ENCODE results near the gene CDH11. TPM values are rescaled to one million over a fixed set of nuclear protein-coding genes. Genes with fewer than 3 reads are reported as not detected.

The CDH11 gene
- total RNA-seq, 4 donors from 2014 or later: 4.0 to 14.2 (median 8.6) TPM

GRCh38 chr16:65125871-65126270 lies 4.0 kb upstream of the CDH11 start:
- Histone ChIP-seq H3K27ac (no peak overlapping the region), H3K36me3 (no peaks in the 10 kb centered on the region), H3K4me1 (peaks cover 0 to 22% of the 10 kb centered on the region in 2 donors), H3K27me3 (peaks cover 8 to 27% (median 11%) of the 10 kb centered on the region in 3 donors), H3K9me3 (no peaks in the 10 kb centered on the region), H3K4me3 (no peak overlapping the region)
- TF ChIP-seq CTCF (IDR thresholded peaks at IDR 0.05 in 4 of 5, conservative IDR thresholded peaks at IDR 0.05 in 1 of 5) (no peak), POLR2A (IDR thresholded peaks at IDR 0.05) (no peak)
- ATAC-seq (no peak), DNase-seq (no peak)
- intact Hi-C loops (cut with DNase I; ENCODE audit: low total_unique reads): no loop called here
- in situ Hi-C loops (cut with MboI; ENCODE audit: low sequenced_read_pairs in 4 of 4): no loop called here

- intact Hi-C loops (cut with DNase I; ENCODE audit: low total_unique reads): no loop called here
- in situ Hi-C loops (cut with MboI; ENCODE audit: low sequenced_read_pairs in 4 of 4): no loop called here
- DNase-seq (no peak), ATAC-seq (no peak)
- Histone ChIP-seq H3K9me3 (no peaks in the 10 kb centered on the region), H3K27me3 (peaks cover 8 to 32% (median 11%) of the 10 kb centered on the region in 3 donors), H3K36me3 (no peaks in the 10 kb centered on the region), H3K4me3 (no peak overlapping the region), H3K27ac (no peak overlapping the region), H3K4me1 (peaks cover 0 to 22% of the 10 kb centered on the region in 2 donors)
- TF ChIP-seq CTCF (IDR thresholded peaks at IDR 0.05 in 4 of 5, conservative IDR thresholded peaks at IDR 0.05 in 1 of 5): no peak
- no peak for TF ChIP-seq POLR2A (IDR thresholded peaks at IDR 0.05)
Measured at GRCh38 chr16:65125322-65125721, 3.5 kb upstream of the CDH11 start.

- Histone ChIP-seq H3K36me3 (no peaks in the 10 kb centered on the region), H3K4me1 (peaks cover 0 to 22% of the 10 kb centered on the region in 2 donors), H3K27ac (no peak overlapping the region)
Measured at GRCh38 chr16:65124596-65124995, 2.7 kb upstream of the CDH11 start.

GRCh38 chr16:65124212-65124548 lies 2.3 kb upstream of the CDH11 start:
- H3K4me3 ChIP-seq: peak overlapping the region in 1 of 4 donors; percentile 63
- DNase-seq (no peak), ATAC-seq (no peak)
- peaks cover 8 to 32% (median 11%) of the 10 kb centered on the region in 3 donors for H3K27me3 ChIP-seq
- intact Hi-C loops (cut with DNase I; ENCODE audit: low total_unique reads) (loop anchor here (5.0 kb wide), 1 partner anchor 1143 kb away; no protein-coding TSS in a partner anchor), in situ Hi-C loops (cut with MboI; ENCODE audit: low sequenced_read_pairs in 4 of 4) (loop anchor here in 1 of 4 donors (25.0 kb wide), 2 partner anchors 1037 to 1662 kb away; no protein-coding TSS in a partner anchor)
- H3K27ac ChIP-seq: no peak overlapping the region
- no peaks in the 10 kb centered on the region for H3K36me3 ChIP-seq
- H3K9me3 ChIP-seq: no peaks in the 10 kb centered on the region
- peaks cover 0 to 22% of the 10 kb centered on the region in 2 donors for H3K4me1 ChIP-seq
- TF ChIP-seq POLR2A (IDR thresholded peaks at IDR 0.05) (no peak), CTCF (IDR thresholded peaks at IDR 0.05 in 4 of 5, conservative IDR thresholded peaks at IDR 0.05 in 1 of 5) (no peak)

More at GRCh38 chr16:65124596-65124995, 2.7 kb upstream of the CDH11 start:
- in situ Hi-C loops (cut with MboI; ENCODE audit: low sequenced_read_pairs in 4 of 4): loop anchor here in 1 of 4 donors (25.0 kb wide), 2 partner anchors 1037 to 1662 kb away; no protein-coding TSS in a partner anchor
- ATAC-seq: peak in 1 of 2 donors; percentile 43
- Histone ChIP-seq H3K27me3 (peaks cover 8 to 32% (median 11%) of the 10 kb centered on the region in 3 donors), H3K9me3 (no peaks in the 10 kb centered on the region), H3K4me3 (no peak overlapping the region)
- intact Hi-C loops (cut with DNase I; ENCODE audit: low total_unique reads): loop anchor here (5.0 kb wide), 1 partner anchor 1143 kb away; no protein-coding TSS in a partner anchor
- DNase-seq: no peak
- TF ChIP-seq CTCF (IDR thresholded peaks at IDR 0.05 in 4 of 5, conservative IDR thresholded peaks at IDR 0.05 in 1 of 5): no peak
- TF ChIP-seq POLR2A (IDR thresholded peaks at IDR 0.05): no peak

All from gastrocnemius medialis (tissue), 4 donors.